ENCODE data around the gene MAML3.
A peak's percentile ranks its signal among the peaks of the same experiment; 100 is the strongest.

Gene MAML3

GRCh38 chr4:139915037-139915436 lies 238.9 kb downstream of the MAML3 start:
- no peak for DNase-seq

GRCh38 chr4:139913995-139914598 lies 239.9 kb downstream of the MAML3 start:
- DNase-seq: no peak

GRCh38 chr4:139913398-139913990 lies 240.5 kb downstream of the MAML3 start:
- DNase-seq: peak; percentile 26

- DNase-seq: no peak
These were observed 241.5 kb downstream of the MAML3 start for GRCh38 chr4:139912445-139912844.

- DNase-seq: no peak
These were observed 243.9 kb downstream of the MAML3 start for GRCh38 chr4:139910106-139910505.

- DNase-seq: peak; percentile 65
These were observed 245.1 kb downstream of the MAML3 start for GRCh38 chr4:139908636-139909437.

GRCh38 chr4:139907001-139907809 lies 246.8 kb downstream of the MAML3 start:
- DNase-seq: no peak

GRCh38 chr4:139905489-139905888 lies 248.5 kb downstream of the MAML3 start:
- no peak for DNase-seq

- no peak for DNase-seq
These were observed 249.6 kb downstream of the MAML3 start for GRCh38 chr4:139904406-139904805.

GRCh38 chr4:139903845-139904244 lies 250.1 kb downstream of the MAML3 start:
- no peak for DNase-seq

- DNase-seq: no peak
These were observed 251.4 kb downstream of the MAML3 start for GRCh38 chr4:139902321-139903320.

- no peak for DNase-seq
These were observed 252.3 kb downstream of the MAML3 start for GRCh38 chr4:139901531-139902320.

- DNase-seq: no peak
These were observed 253.0 kb downstream of the MAML3 start for GRCh38 chr4:139900964-139901376.

- DNase-seq: no peak
These were observed 254.6 kb downstream of the MAML3 start for GRCh38 chr4:139899346-139899745.

GRCh38 chr4:139898293-139898692 lies 255.7 kb downstream of the MAML3 start:
- no peak for DNase-seq

GRCh38 chr4:139896091-139896604 lies 257.8 kb downstream of the MAML3 start:
- DNase-seq: no peak

GRCh38 chr4:139893801-139894200 lies 260.2 kb downstream of the MAML3 start:
- no peak for DNase-seq

- no peak for DNase-seq
These were observed 260.8 kb downstream of the MAML3 start for GRCh38 chr4:139892973-139893736.

GRCh38 chr4:139890816-139891215 lies 263.2 kb downstream of the MAML3 start:
- no peak for DNase-seq

GRCh38 chr4:139889901-139890300 lies 264.1 kb downstream of the MAML3 start:
- DNase-seq: no peak
